Measurements from ENCODE around the gene INAFM2. TPM values are rescaled to one million over a fixed set of nuclear protein-coding genes. Genes with fewer than 3 reads are reported as not detected.

Gene INAFM2
- total and polyA plus RNA-seq, 4 donors = 3.3 to 5.7 (median 4.4) TPM

GRCh38 chr15:40361640-40362039 lies 38.1 kb downstream of the INAFM2 start:
- H3K9me3 ChIP-seq (ENCODE audit: control insufficient read depth in 4 of 4, low read length in 3 of 4) = no peaks in the 10 kb centered on the region
- TF ChIP-seq SP1 (IDR thresholded peaks at IDR 0.05) = no peak
- TF ChIP-seq REST (IDR thresholded peaks at IDR 0.05) = no peak
- TF ChIP-seq GABPA (IDR thresholded peaks at IDR 0.05 in 1 of 2, conservative IDR thresholded peaks at IDR 0.05 in 1 of 2) = no peak
- no peak for TF ChIP-seq RXRA (IDR thresholded peaks at IDR 0.05)
- no peak for TF ChIP-seq JUND (IDR thresholded peaks at IDR 0.05)
- no peak for TF ChIP-seq CTCF (IDR thresholded peaks at IDR 0.05; ENCODE audit: low read depth, low read length, missing input control)
- no peak for TF ChIP-seq HNF4A (conservative IDR thresholded peaks at IDR 0.05)
- no peak for TF ChIP-seq FOXA1 (IDR thresholded peaks at IDR 0.05)
- no peak for TF ChIP-seq TAF1 (conservative IDR thresholded peaks at IDR 0.05)
- TF ChIP-seq EGR1 (IDR thresholded peaks at IDR 0.05; ENCODE audit: low read depth in 2 of 2) = no peak
- H3K4me1 ChIP-seq (ENCODE audit: control insufficient read depth in 4 of 4, insufficient read depth in 4 of 4, low read length in 3 of 4) = peaks cover 3 to 21% (median 12%) of the 10 kb centered on the region in 4 donors
- no peak overlapping the region for H3K9ac ChIP-seq (ENCODE audit: low read depth in 1 of 2, low read length in 2 of 2)
- no peak overlapping the region for H3K27ac ChIP-seq (ENCODE audit: low read depth in 1 of 2, low read length in 2 of 2)
- H3K36me3 ChIP-seq (ENCODE audit: control insufficient read depth in 4 of 4, insufficient read depth in 3 of 4, low read depth in 1 of 4, low read length in 3 of 4) = no peaks in the 10 kb centered on the region
- no peaks in the 10 kb centered on the region for H3K27me3 ChIP-seq (ENCODE audit: control insufficient read depth in 4 of 4, insufficient read depth in 4 of 4, low read length in 3 of 4)
- 95% methylated on average over 2 of the region's 2 CpGs for WGBS
- no peak overlapping the region for H3K4me3 ChIP-seq (ENCODE audit: low read depth in 1 of 3, low read length in 3 of 3)
- no peak for DNase-seq (ENCODE audit: low spot score)

GRCh38 chr15:40363611-40364010 lies 40.1 kb downstream of the INAFM2 start:
- no peak for TF ChIP-seq FOXA2 (IDR thresholded peaks at IDR 0.05)
- TF ChIP-seq NR2F2 (IDR thresholded peaks at IDR 0.05) = no peak
- no peak for TF ChIP-seq GABPA (IDR thresholded peaks at IDR 0.05 in 1 of 2, conservative IDR thresholded peaks at IDR 0.05 in 1 of 2)
- TF ChIP-seq SP1 (IDR thresholded peaks at IDR 0.05) = no peak
- TF ChIP-seq ZBTB33 (IDR thresholded peaks at IDR 0.05) = no peak
- no peak for TF ChIP-seq YY1 (IDR thresholded peaks at IDR 0.05)
- no peak for TF ChIP-seq RXRA (IDR thresholded peaks at IDR 0.05)
- TF ChIP-seq EGR1 (IDR thresholded peaks at IDR 0.05; ENCODE audit: low read depth in 2 of 2) = no peak
- TF ChIP-seq HNF4A (conservative IDR thresholded peaks at IDR 0.05) = no peak
- no peak for TF ChIP-seq TAF1 (conservative IDR thresholded peaks at IDR 0.05)
- 93% methylated on average over 8 of the region's 8 CpGs for WGBS
- Histone ChIP-seq H3K36me3 (ENCODE audit: control insufficient read depth in 4 of 4, insufficient read depth in 3 of 4, low read depth in 1 of 4, low read length in 3 of 4) (no peaks in the 10 kb centered on the region), H3K27ac (ENCODE audit: low read depth in 1 of 2, low read length in 2 of 2) (no peak overlapping the region), H3K9ac (ENCODE audit: low read depth in 1 of 2, low read length in 2 of 2) (no peak overlapping the region), H3K4me3 (ENCODE audit: low read depth in 1 of 3, low read length in 3 of 3) (no peak overlapping the region), H3K27me3 (ENCODE audit: control insufficient read depth in 4 of 4, insufficient read depth in 4 of 4, low read length in 3 of 4) (no peaks in the 10 kb centered on the region), H3K4me1 (ENCODE audit: control insufficient read depth in 4 of 4, insufficient read depth in 4 of 4, low read length in 3 of 4) (peaks cover 6 to 27% (median 15%) of the 10 kb centered on the region in 4 donors), H3K9me3 (ENCODE audit: control insufficient read depth in 4 of 4, low read length in 3 of 4) (no peaks in the 10 kb centered on the region)
- DNase-seq (ENCODE audit: low spot score) = no peak

All from liver (tissue), 9 donors.